ENCODE data around the gene NXNL1.
A peak's percentile ranks its signal among the peaks of the same experiment; 100 is the strongest.

NXNL1 gene

GRCh38 chr19:17473041-17473440 lies 12.3 kb upstream of the NXNL1 start:
- Histone ChIP-seq H3K4me1 (ENCODE audit: insufficient read depth, insufficient read length) (peaks cover 10% of the 10 kb centered on the region), H3K27me3 (ENCODE audit: insufficient read depth, insufficient read length) (peaks cover 13% of the 10 kb centered on the region), H3K4me3 (ENCODE audit: insufficient read length, low read depth) (no peak overlapping the region), H3K36me3 (ENCODE audit: insufficient read depth, insufficient read length, low read length) (no peaks in the 10 kb centered on the region), H3K9me3 (ENCODE audit: insufficient read depth, low read length) (no peaks in the 10 kb centered on the region), H3K9ac (ENCODE audit: insufficient read length, low read depth) (no peak overlapping the region)
- DNase-seq (ENCODE audit: low read depth, low spot score), result no peak
- TF ChIP-seq SUZ12 (IDR thresholded peaks at IDR 0.05; ENCODE audit: extremely low read depth, insufficient read depth, insufficient read length), result no peak
- no peak for TF ChIP-seq ZNF274 (IDR thresholded peaks at IDR 0.05; ENCODE audit: low read depth, low read length)
- no peak for TF ChIP-seq YY1 (IDR thresholded peaks at IDR 0.05; ENCODE audit: insufficient read depth, insufficient read length)

GRCh38 chr19:17471410-17472125 lies 10.8 kb upstream of the NXNL1 start:
- no peaks in the 10 kb centered on the region for H3K36me3 ChIP-seq (ENCODE audit: insufficient read depth, insufficient read length, low read length)
- H3K27me3 ChIP-seq (ENCODE audit: insufficient read depth, insufficient read length), result peaks cover 17% of the 10 kb centered on the region
- H3K9ac ChIP-seq (ENCODE audit: insufficient read length, low read depth), result peak overlapping the region; percentile 68
- H3K9me3 ChIP-seq (ENCODE audit: insufficient read depth, low read length), result no peaks in the 10 kb centered on the region
- TF ChIP-seq SUZ12 (IDR thresholded peaks at IDR 0.05; ENCODE audit: extremely low read depth, insufficient read depth, insufficient read length), result no peak
- peak overlapping the region; percentile 72 for H3K4me3 ChIP-seq (ENCODE audit: insufficient read length, low read depth)
- DNase-seq (ENCODE audit: low read depth, low spot score), result no peak
- H3K4me1 ChIP-seq (ENCODE audit: insufficient read depth, insufficient read length), result peaks cover 10% of the 10 kb centered on the region

GRCh38 chr19:17470068-17470841 lies 9.5 kb upstream of the NXNL1 start, which contains the start of gene SLC27A1:
Gene SLC27A1, plus strand, starts transcription at chr19:17470524. Its CDS starts 17 bp downstream, at chr19:17470541.
- Histone ChIP-seq H3K9me3 (ENCODE audit: insufficient read depth, low read length) (no peaks in the 10 kb centered on the region), H3K27me3 (ENCODE audit: insufficient read depth, insufficient read length) (peaks cover 17% of the 10 kb centered on the region), H3K36me3 (ENCODE audit: insufficient read depth, insufficient read length, low read length) (no peaks in the 10 kb centered on the region), H3K4me3 (ENCODE audit: insufficient read length, low read depth) (peak within 1 kb of the TSS; percentile 72), H3K4me1 (ENCODE audit: insufficient read depth, insufficient read length) (peaks cover 10% of the 10 kb centered on the region), H3K9ac (ENCODE audit: insufficient read length, low read depth) (peak within 1 kb of the TSS; percentile 84)
- TF ChIP-seq SUZ12 (IDR thresholded peaks at IDR 0.05; ENCODE audit: extremely low read depth, insufficient read depth, insufficient read length), result no peak
- TF ChIP-seq YY1 (IDR thresholded peaks at IDR 0.05; ENCODE audit: insufficient read depth, insufficient read length), result no peak
- TF ChIP-seq ZNF274 (IDR thresholded peaks at IDR 0.05; ENCODE audit: low read depth, low read length), result no peak
- DNase-seq (ENCODE audit: low read depth, low spot score), result peak; percentile 98

GRCh38 chr19:17469481-17470067 lies 8.8 kb upstream of the NXNL1 start:
- peak; percentile 93 for DNase-seq (ENCODE audit: low read depth, low spot score)
- TF ChIP-seq SUZ12 (IDR thresholded peaks at IDR 0.05; ENCODE audit: extremely low read depth, insufficient read depth, insufficient read length) (no peak), YY1 (IDR thresholded peaks at IDR 0.05; ENCODE audit: insufficient read depth, insufficient read length) (no peak), ZNF274 (IDR thresholded peaks at IDR 0.05; ENCODE audit: low read depth, low read length) (no peak)
- H3K9ac ChIP-seq (ENCODE audit: insufficient read length, low read depth), result peak overlapping the region; percentile 84
- peak overlapping the region; percentile 60 for H3K4me3 ChIP-seq (ENCODE audit: insufficient read length, low read depth)
- H3K9me3 ChIP-seq (ENCODE audit: insufficient read depth, low read length), result no peaks in the 10 kb centered on the region
- H3K36me3 ChIP-seq (ENCODE audit: insufficient read depth, insufficient read length, low read length), result no peaks in the 10 kb centered on the region
- H3K27me3 ChIP-seq (ENCODE audit: insufficient read depth, insufficient read length), result peaks cover 17% of the 10 kb centered on the region
- peaks cover 10% of the 10 kb centered on the region for H3K4me1 ChIP-seq (ENCODE audit: insufficient read depth, insufficient read length)

- DNase-seq (ENCODE audit: low read depth, low spot score), result no peak
- Histone ChIP-seq H3K4me3 (ENCODE audit: insufficient read length, low read depth) (peak overlapping the region; percentile 60), H3K9ac (ENCODE audit: insufficient read length, low read depth) (peak overlapping the region; percentile 84), H3K9me3 (ENCODE audit: insufficient read depth, low read length) (no peaks in the 10 kb centered on the region), H3K36me3 (ENCODE audit: insufficient read depth, insufficient read length, low read length) (no peaks in the 10 kb centered on the region), H3K4me1 (ENCODE audit: insufficient read depth, insufficient read length) (peaks cover 7% of the 10 kb centered on the region), H3K27me3 (ENCODE audit: insufficient read depth, insufficient read length) (peaks cover 21% of the 10 kb centered on the region)
- no peak for TF ChIP-seq YY1 (IDR thresholded peaks at IDR 0.05; ENCODE audit: insufficient read depth, insufficient read length)
- TF ChIP-seq ZNF274 (IDR thresholded peaks at IDR 0.05; ENCODE audit: low read depth, low read length), result no peak
- TF ChIP-seq SUZ12 (IDR thresholded peaks at IDR 0.05; ENCODE audit: extremely low read depth, insufficient read depth, insufficient read length), result no peak
Observed at GRCh38 chr19:17469092-17469480, 8.4 kb upstream of the NXNL1 start.

GRCh38 chr19:17468302-17469091 lies 7.8 kb upstream of the NXNL1 start:
- TF ChIP-seq SUZ12 (IDR thresholded peaks at IDR 0.05; ENCODE audit: extremely low read depth, insufficient read depth, insufficient read length), result no peak
- TF ChIP-seq ZNF274 (IDR thresholded peaks at IDR 0.05; ENCODE audit: low read depth, low read length), result no peak
- no peak for TF ChIP-seq YY1 (IDR thresholded peaks at IDR 0.05; ENCODE audit: insufficient read depth, insufficient read length)
- peak overlapping the region; percentile 60 for H3K4me3 ChIP-seq (ENCODE audit: insufficient read length, low read depth)

More at GRCh38 chr19:17468302-17469091, 7.8 kb upstream of the NXNL1 start:
- Histone ChIP-seq H3K4me1 (ENCODE audit: insufficient read depth, insufficient read length) (peaks cover 7% of the 10 kb centered on the region), H3K27me3 (ENCODE audit: insufficient read depth, insufficient read length) (peaks cover 24% of the 10 kb centered on the region), H3K9ac (ENCODE audit: insufficient read length, low read depth) (peak overlapping the region; percentile 84), H3K9me3 (ENCODE audit: insufficient read depth, low read length) (no peaks in the 10 kb centered on the region), H3K36me3 (ENCODE audit: insufficient read depth, insufficient read length, low read length) (no peaks in the 10 kb centered on the region)
- DNase-seq (ENCODE audit: low read depth, low spot score), result no peak

Data from NT2/D1 (cell line).